Stimulated activated naive B cell treated with anti-CD40 and anti-IgM and Interleukin-4, amounts not matched to agents 10 μg/mL and 1 μg/mL and 100 μg/mL, for 72 hours (primary cell): ENCODE measurements around the gene IL18BP.

Experiments used
- ATAC-seq, 2 donors: fragments of 150-1000 bp; cut with Tn5 transposase; replicated peaks; 2 replicates each; pipeline ENCODE4 v1.10.0; 2021; ENCODE audit warnings: moderate library complexity in 1 of 2
- DNase-seq: peaks from one replicate; pipeline ENCODE4 v3.0.0; 2021
- H3K27ac Mint-ChIP-seq: one replicate; pipeline ENCODE4 v1.8.0; 2022; ENCODE audit warnings: mild to moderate bottlenecking, mixed read lengths
- H3K27me3 Mint-ChIP-seq, 2 donors: one replicate each; pipeline ENCODE4 v1.8.0; 2022; ENCODE audit warnings: mixed read lengths in 2 of 2
- H3K36me3 Mint-ChIP-seq, 2 donors: one replicate each; pipeline ENCODE4 v1.8.0; 2022; ENCODE audit warnings: mixed read lengths in 2 of 2, mild to moderate bottlenecking in 1 of 2
- H3K4me1 Mint-ChIP-seq, 2 donors: one replicate each; pipeline ENCODE4 v1.8.0; 2022; ENCODE audit warnings: mixed read lengths in 2 of 2, mild to moderate bottlenecking in 1 of 2
- H3K4me3 Mint-ChIP-seq, 2 donors: one replicate each; pipeline ENCODE4 v1.8.0; 2022; ENCODE audit warnings: mild to moderate bottlenecking in 2 of 2, mixed read lengths in 2 of 2, moderate library complexity in 1 of 2
- H3K9me3 Mint-ChIP-seq, 2 donors: one replicate each; pipeline ENCODE4 v1.8.0; 2022; ENCODE audit warnings: mixed read lengths in 2 of 2, mild to moderate bottlenecking in 1 of 2

The IL18BP gene

GRCh38 chr11:71998649-71999310 lies at the start of gene IL18BP:
Gene IL18BP (plus strand): TSS chr11:71998909. CDS start chr11:71999985, 1,076 bp downstream.
- no peak for DNase-seq
- H3K36me3 Mint-ChIP-seq, result peaks cover 63 to 87% of the 10 kb centered on the region in 2 donors
- peaks cover 4 to 6% of the 10 kb centered on the region in 2 donors for H3K9me3 Mint-ChIP-seq
- peak within 1 kb of the TSS; percentile 96 for H3K27ac Mint-ChIP-seq
- peak within 1 kb of the TSS; percentile 64 to 69 for H3K4me3 Mint-ChIP-seq
- ATAC-seq, result peak; percentile 72 to 74
- H3K4me1 Mint-ChIP-seq, result peaks cover 50 to 72% of the 10 kb centered on the region in 2 donors
- no peaks in the 10 kb centered on the region for H3K27me3 Mint-ChIP-seq

GRCh38 chr11:71949034-71949433 lies 49.7 kb upstream of the IL18BP start:
- Mint-ChIP-seq H3K4me3 (no peak overlapping the region), H3K27ac (no peak overlapping the region), H3K36me3 (peaks cover 17 to 47% of the 10 kb centered on the region in 2 donors)

GRCh38 chr11:71951741-71952310 lies 46.9 kb upstream of the IL18BP start:
- peaks cover 29 to 61% of the 10 kb centered on the region in 2 donors for H3K4me1 Mint-ChIP-seq
- no peak for DNase-seq
- H3K4me3 Mint-ChIP-seq, result no peak overlapping the region
- no peaks in the 10 kb centered on the region for H3K27me3 Mint-ChIP-seq
- no peak for ATAC-seq
- H3K27ac Mint-ChIP-seq, result no peak overlapping the region
- H3K9me3 Mint-ChIP-seq, result no peaks in the 10 kb centered on the region
- H3K36me3 Mint-ChIP-seq, result peaks cover 9 to 44% of the 10 kb centered on the region in 2 donors

More at GRCh38 chr11:71949034-71949433, 49.7 kb upstream of the IL18BP start:
- no peak for ATAC-seq
- DNase-seq, result no peak
- H3K9me3 Mint-ChIP-seq, result no peaks in the 10 kb centered on the region
- H3K4me1 Mint-ChIP-seq, result peaks cover 21 to 60% of the 10 kb centered on the region in 2 donors
- H3K27me3 Mint-ChIP-seq, result no peaks in the 10 kb centered on the region

- peaks cover 2 to 4% of the 10 kb centered on the region in 2 donors for H3K9me3 Mint-ChIP-seq
- H3K27ac Mint-ChIP-seq, result no peak overlapping the region
- H3K4me3 Mint-ChIP-seq, result no peak overlapping the region
- H3K36me3 Mint-ChIP-seq, result peaks cover 23 to 59% of the 10 kb centered on the region in 2 donors
- peaks cover 32 to 46% of the 10 kb centered on the region in 2 donors for H3K4me1 Mint-ChIP-seq
- no peaks in the 10 kb centered on the region for H3K27me3 Mint-ChIP-seq
- DNase-seq (no peak), ATAC-seq (no peak)
Observed at GRCh38 chr11:71955898-71956456, 42.7 kb upstream of the IL18BP start.

GRCh38 chr11:71962428-71963038 lies 36.2 kb upstream of the IL18BP start:
- peaks cover 17 to 34% of the 10 kb centered on the region in 2 donors for H3K4me1 Mint-ChIP-seq
- ATAC-seq (peak; percentile 90 to 95), DNase-seq (no peak)
- H3K27me3 Mint-ChIP-seq, result no peaks in the 10 kb centered on the region
- H3K36me3 Mint-ChIP-seq, result peaks cover 33 to 38% of the 10 kb centered on the region in 2 donors
- H3K4me3 Mint-ChIP-seq, result peak overlapping the region; percentile 55 to 66
- peaks cover 2 to 8% of the 10 kb centered on the region in 2 donors for H3K9me3 Mint-ChIP-seq
- H3K27ac Mint-ChIP-seq, result peak overlapping the region; percentile 92

GRCh38 chr11:71963468-71963867 lies 35.2 kb upstream of the IL18BP start:
- H3K4me1 Mint-ChIP-seq, result peaks cover 17 to 28% of the 10 kb centered on the region in 2 donors
- no peak overlapping the region for H3K4me3 Mint-ChIP-seq
- H3K9me3 Mint-ChIP-seq, result peaks cover 2 to 8% of the 10 kb centered on the region in 2 donors
- no peaks in the 10 kb centered on the region for H3K27me3 Mint-ChIP-seq
- H3K36me3 Mint-ChIP-seq, result peaks cover 35 to 45% of the 10 kb centered on the region in 2 donors
- ATAC-seq, result no peak
- H3K27ac Mint-ChIP-seq, result no peak overlapping the region
- no peak for DNase-seq

GRCh38 chr11:71964641-71965040 lies 34.1 kb upstream of the IL18BP start:
- peaks cover 38% of the 10 kb centered on the region in 2 donors for H3K36me3 Mint-ChIP-seq
- H3K4me3 Mint-ChIP-seq, result no peak overlapping the region
- H3K9me3 Mint-ChIP-seq, result peaks cover 2 to 8% of the 10 kb centered on the region in 2 donors
- no peaks in the 10 kb centered on the region for H3K27me3 Mint-ChIP-seq
- ATAC-seq (no peak), DNase-seq (no peak)
- no peak overlapping the region for H3K27ac Mint-ChIP-seq
- H3K4me1 Mint-ChIP-seq, result peaks cover 17 to 28% of the 10 kb centered on the region in 2 donors

GRCh38 chr11:71971680-71972079 lies 27.0 kb upstream of the IL18BP start:
- Mint-ChIP-seq H3K4me3 (no peak overlapping the region), H3K9me3 (no peaks in the 10 kb centered on the region), H3K27ac (no peak overlapping the region), H3K36me3 (peaks cover 43 to 47% of the 10 kb centered on the region in 2 donors), H3K27me3 (no peaks in the 10 kb centered on the region), H3K4me1 (peaks cover 11 to 21% of the 10 kb centered on the region in 2 donors)
- DNase-seq, result no peak
- no peak for ATAC-seq

GRCh38 chr11:71976551-71976950 lies 22.2 kb upstream of the IL18BP start:
- ATAC-seq, result no peak
- DNase-seq, result no peak
- peak overlapping the region; percentile 66 for H3K27ac Mint-ChIP-seq
- H3K36me3 Mint-ChIP-seq, result peaks cover 50 to 53% of the 10 kb centered on the region in 2 donors
- H3K4me1 Mint-ChIP-seq, result peaks cover 27 to 50% of the 10 kb centered on the region in 2 donors
- H3K27me3 Mint-ChIP-seq, result no peaks in the 10 kb centered on the region
- H3K9me3 Mint-ChIP-seq, result no peaks in the 10 kb centered on the region
- H3K4me3 Mint-ChIP-seq, result peak overlapping the region in 1 of 2 donors; percentile 25

- H3K4me1 Mint-ChIP-seq, result peaks cover 27 to 46% of the 10 kb centered on the region in 2 donors
- H3K27me3 Mint-ChIP-seq, result no peaks in the 10 kb centered on the region
- peaks cover 50 to 52% of the 10 kb centered on the region in 2 donors for H3K36me3 Mint-ChIP-seq
- H3K4me3 Mint-ChIP-seq, result peak overlapping the region in 1 of 2 donors; percentile 25
- no peak for DNase-seq
- H3K27ac Mint-ChIP-seq, result peak overlapping the region; percentile 66
- no peaks in the 10 kb centered on the region for H3K9me3 Mint-ChIP-seq
- ATAC-seq, result no peak
Observed at GRCh38 chr11:71977090-71977489, 21.6 kb upstream of the IL18BP start.

GRCh38 chr11:71977743-71978418 lies 20.8 kb upstream of the IL18BP start:
- Mint-ChIP-seq H3K27me3 (no peaks in the 10 kb centered on the region), H3K4me1 (peaks cover 27 to 46% of the 10 kb centered on the region in 2 donors), H3K36me3 (peaks cover 47 to 54% of the 10 kb centered on the region in 2 donors), H3K9me3 (no peaks in the 10 kb centered on the region), H3K4me3 (peak overlapping the region in 1 of 2 donors; percentile 58), H3K27ac (peak overlapping the region; percentile 84)
- DNase-seq (peak; percentile 43), ATAC-seq (peak; percentile 96 to 99)

GRCh38 chr11:71979094-71979493 lies 19.6 kb upstream of the IL18BP start:
- ATAC-seq (no peak), DNase-seq (no peak)

GRCh38 chr11:71979602-71980001 lies 19.1 kb upstream of the IL18BP start:
- Mint-ChIP-seq H3K9me3 (no peaks in the 10 kb centered on the region), H3K4me3 (no peak overlapping the region), H3K27me3 (no peaks in the 10 kb centered on the region), H3K27ac (peak overlapping the region; percentile 44), H3K4me1 (peaks cover 26 to 46% of the 10 kb centered on the region in 2 donors), H3K36me3 (peaks cover 45 to 59% of the 10 kb centered on the region in 2 donors)
- ATAC-seq (no peak), DNase-seq (no peak)

More at GRCh38 chr11:71979094-71979493, 19.6 kb upstream of the IL18BP start:
- no peaks in the 10 kb centered on the region for H3K27me3 Mint-ChIP-seq
- no peaks in the 10 kb centered on the region for H3K9me3 Mint-ChIP-seq
- H3K36me3 Mint-ChIP-seq, result peaks cover 46 to 63% of the 10 kb centered on the region in 2 donors
- no peak overlapping the region for H3K4me3 Mint-ChIP-seq
- H3K4me1 Mint-ChIP-seq, result peaks cover 27 to 46% of the 10 kb centered on the region in 2 donors
- H3K27ac Mint-ChIP-seq, result peak overlapping the region; percentile 6

GRCh38 chr11:71986131-71986530 lies 12.6 kb upstream of the IL18BP start:
- DNase-seq (no peak), ATAC-seq (peak; percentile 96 to 97)
- no peaks in the 10 kb centered on the region for H3K9me3 Mint-ChIP-seq
- no peaks in the 10 kb centered on the region for H3K27me3 Mint-ChIP-seq
- peak overlapping the region; percentile 91 for H3K27ac Mint-ChIP-seq
- peaks cover 22 to 34% of the 10 kb centered on the region in 2 donors for H3K4me1 Mint-ChIP-seq
- H3K36me3 Mint-ChIP-seq, result peaks cover 36 to 56% of the 10 kb centered on the region in 2 donors
- H3K4me3 Mint-ChIP-seq, result peak overlapping the region; percentile 4 to 29
